GM19240 (cell line): ENCODE measurements around the gene TBC1D9B.

ENCODE experiments used
- DNase-seq: peaks from one replicate; pipeline ENCODE4 v3.0.0; 2011; ENCODE audit warnings: low spot score; ENCODE audit not compliant: insufficient read length

The TBC1D9B gene

GRCh38 chr5:179907556-179908324 lies at the start of gene TBC1D9B:
TBC1D9B (minus strand) TSS chr5:179907897; CDS start chr5:179907821, 76 bp downstream.
- DNase-seq, result peak; percentile 61

GRCh38 chr5:179955630-179956029 lies 47.9 kb upstream of the TBC1D9B start:
- DNase-seq, result no peak

GRCh38 chr5:179955062-179955461 lies 47.4 kb upstream of the TBC1D9B start:
- no peak for DNase-seq

- DNase-seq, result no peak
These were observed 46.7 kb upstream of the TBC1D9B start for GRCh38 chr5:179954434-179954833.

- no peak for DNase-seq
These were observed 46.3 kb upstream of the TBC1D9B start for GRCh38 chr5:179953987-179954386.

- no peak for DNase-seq
These were observed 29.4 kb upstream of the TBC1D9B start for GRCh38 chr5:179936976-179937681.

- no peak for DNase-seq
These were observed 23.2 kb upstream of the TBC1D9B start for GRCh38 chr5:179930788-179931473.

- DNase-seq, result no peak
These were observed 20.1 kb upstream of the TBC1D9B start for GRCh38 chr5:179927824-179928223.

- DNase-seq, result no peak
These were observed 19.0 kb upstream of the TBC1D9B start for GRCh38 chr5:179926657-179927056.

GRCh38 chr5:179923436-179923835 lies 15.7 kb upstream of the TBC1D9B start:
- no peak for DNase-seq

- DNase-seq, result no peak
These were observed 12.5 kb upstream of the TBC1D9B start for GRCh38 chr5:179920175-179920574.

- no peak for DNase-seq
These were observed 11.9 kb upstream of the TBC1D9B start for GRCh38 chr5:179919487-179920060.

GRCh38 chr5:179918742-179919486 lies 11.2 kb upstream of the TBC1D9B start:
- no peak for DNase-seq

GRCh38 chr5:179916523-179916922 lies 8.8 kb upstream of the TBC1D9B start:
- DNase-seq, result no peak

GRCh38 chr5:179915406-179915935 lies 7.8 kb upstream of the TBC1D9B start:
- no peak for DNase-seq

- no peak for DNase-seq
These were observed 6.5 kb upstream of the TBC1D9B start for GRCh38 chr5:179914032-179914755.

GRCh38 chr5:179913461-179913860 lies 5.8 kb upstream of the TBC1D9B start:
- DNase-seq, result no peak

- no peak for DNase-seq
These were observed 5.3 kb upstream of the TBC1D9B start for GRCh38 chr5:179912951-179913350.

GRCh38 chr5:179912386-179912785 lies 4.7 kb upstream of the TBC1D9B start:
- no peak for DNase-seq

GRCh38 chr5:179909224-179909623 lies 1.5 kb upstream of the TBC1D9B start:
- DNase-seq, result no peak
